ENCODE data around the gene ZNF664. TPM values are rescaled to one million over a fixed set of nuclear protein-coding genes. Genes with fewer than 3 reads are reported as not detected.
A peak's percentile ranks its signal among the peaks of the same experiment; 100 is the strongest.

ZNF664 gene
- total RNA-seq, 1 experiment from 2014 or later = 58.7 TPM

DNA sequence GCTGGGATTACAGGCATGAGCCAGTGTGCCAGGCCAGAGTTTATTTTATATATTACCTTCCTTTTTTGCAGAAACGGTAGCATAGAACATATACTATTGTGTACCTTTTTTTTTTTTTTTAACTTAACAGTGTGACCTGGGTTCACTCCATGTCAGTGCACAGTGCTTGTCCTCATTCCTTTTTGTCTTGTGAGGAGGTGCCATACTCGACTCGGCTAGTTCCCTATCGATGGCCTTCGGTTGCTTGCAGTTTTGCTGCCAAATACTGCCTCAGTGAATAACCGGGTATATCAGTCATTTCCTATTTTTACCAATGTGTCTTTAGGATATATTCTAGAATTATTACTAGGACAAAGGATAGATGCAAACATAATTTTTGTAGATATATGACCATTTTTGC is 36.8 kb downstream of the ZNF664 start:
- no peak for DNase-seq (ENCODE audit: low read depth)

DNA sequence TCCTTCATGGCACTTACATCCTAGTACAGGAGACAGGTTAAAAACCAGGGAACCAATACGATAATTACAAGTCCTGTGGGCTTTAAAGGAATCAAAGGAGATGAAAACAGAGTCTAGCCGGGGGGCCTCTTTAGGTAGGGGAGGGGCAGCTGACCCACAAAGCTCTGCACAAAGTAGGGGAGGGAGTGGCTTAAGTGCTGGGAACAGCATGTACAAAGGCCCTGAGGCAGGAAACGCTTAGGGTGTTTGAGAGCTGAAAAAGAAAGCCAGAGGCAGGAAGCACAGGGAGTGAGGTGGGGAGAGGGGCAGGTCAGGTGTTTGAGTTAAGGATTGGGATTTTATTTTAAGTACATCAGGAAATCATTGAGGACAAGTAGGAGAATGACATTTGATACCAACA is 37.7 kb downstream of the ZNF664 start:
- DNase-seq (ENCODE audit: low read depth) = no peak

DNA sequence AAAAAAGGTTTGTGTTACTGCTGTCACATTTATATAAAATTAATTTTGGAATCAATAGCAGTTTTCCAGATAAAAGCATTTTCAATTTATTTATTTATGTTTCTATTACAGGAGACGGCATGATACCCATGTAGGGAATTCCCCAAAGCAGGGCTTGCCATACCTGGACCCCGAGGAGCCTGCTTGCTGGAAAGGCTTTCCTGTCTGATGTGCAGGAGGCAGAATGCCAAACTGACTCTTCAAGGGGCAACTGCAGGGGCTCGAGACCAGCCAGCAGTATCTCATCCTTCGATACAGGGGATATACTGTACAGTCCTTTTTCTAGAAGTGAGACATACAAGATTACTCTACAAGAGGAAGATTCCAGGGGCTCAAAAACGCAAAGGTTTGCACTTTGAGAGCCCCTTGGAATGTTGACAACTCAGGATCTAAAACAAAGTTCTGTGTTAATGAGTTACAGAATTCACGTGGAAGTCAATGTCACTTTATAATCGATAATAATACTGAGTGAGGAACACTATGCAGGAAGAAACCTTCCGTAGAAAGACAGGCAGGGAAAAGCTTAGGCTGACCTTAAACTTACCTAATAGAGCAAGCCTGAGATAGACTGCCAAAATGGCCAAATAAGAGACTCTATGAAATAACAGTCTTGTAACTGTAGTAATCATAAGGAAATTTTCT is 38.6 kb downstream of the ZNF664 start:
- DNase-seq (ENCODE audit: low read depth) = no peak

DNA sequence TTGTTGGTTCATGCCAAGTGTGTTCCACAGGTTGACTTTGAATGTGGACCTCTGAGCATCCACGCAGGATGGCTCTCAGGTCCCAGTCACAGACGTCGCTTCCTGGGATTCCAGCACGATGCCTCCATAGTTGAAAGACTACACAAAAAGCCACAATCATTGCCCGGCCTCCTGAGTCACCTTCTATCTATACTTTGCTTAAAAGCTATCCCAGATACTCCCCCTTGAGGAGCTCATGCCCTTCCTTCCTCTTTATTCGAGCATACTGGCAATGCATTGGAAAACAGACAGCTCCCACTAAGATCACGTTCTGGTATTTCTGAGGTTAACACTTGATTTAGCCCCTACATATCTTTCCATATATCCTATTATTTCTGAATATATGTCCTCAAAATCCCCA is 40.1 kb downstream of the ZNF664 start:
- DNase-seq (ENCODE audit: low read depth) = no peak

- DNase-seq (ENCODE audit: low read depth) = no peak
Observed at GRCh38 chr12:124015494-124016461, 42.8 kb downstream of the ZNF664 start.

DNA sequence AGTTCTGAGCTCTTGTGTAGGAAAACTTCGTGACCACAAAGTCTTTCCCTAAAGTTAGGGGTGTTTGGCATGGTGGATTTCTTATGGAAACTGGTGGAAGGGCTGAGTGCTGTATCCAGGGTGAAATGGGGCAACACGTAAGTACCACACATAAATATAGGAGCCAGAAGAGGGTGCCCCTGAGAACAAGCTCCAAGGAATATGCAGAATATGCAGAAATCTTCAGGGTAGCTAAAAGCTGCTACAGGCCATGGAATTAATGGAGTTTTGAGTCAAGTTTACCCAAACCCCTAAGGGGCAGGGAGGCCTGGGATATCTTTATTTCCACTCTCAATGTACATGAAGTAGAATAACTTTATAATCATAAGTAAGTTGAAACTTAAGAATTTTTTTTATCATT is 44.0 kb downstream of the ZNF664 start:
- no peak for DNase-seq (ENCODE audit: low read depth)

DNA sequence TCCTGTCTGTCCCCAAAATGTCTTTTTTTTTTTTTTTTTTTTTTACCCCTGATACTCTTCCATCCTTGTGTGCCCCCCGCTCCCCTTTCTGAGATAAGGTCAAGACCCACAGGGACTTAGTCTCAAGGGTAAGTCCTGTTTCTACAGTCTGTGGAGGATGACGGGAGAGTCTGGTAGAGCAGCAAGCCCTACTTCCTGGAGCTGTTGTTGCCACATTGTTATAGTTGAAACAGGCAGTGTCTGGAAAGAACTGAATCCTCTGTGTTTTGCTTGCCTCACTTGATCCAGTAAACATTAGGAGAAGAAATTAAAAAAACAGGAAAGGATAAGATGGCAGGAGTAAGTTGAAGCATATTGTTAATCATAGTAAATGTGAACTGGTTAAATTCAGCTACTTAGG is 45.5 kb downstream of the ZNF664 start:
- DNase-seq (ENCODE audit: low read depth) = no peak

GRCh38 chr12:124019115-124019514 is 46.1 kb downstream of the ZNF664 start:
- no peak for DNase-seq (ENCODE audit: low read depth)

GRCh38 chr12:124020514-124020949 is 47.5 kb downstream of the ZNF664 start:
- no peak for DNase-seq (ENCODE audit: low read depth)

- DNase-seq (ENCODE audit: low read depth) = no peak
Observed at GRCh38 chr12:124021007-124021406, 48.0 kb downstream of the ZNF664 start.

GRCh38 chr12:124022161-124022560 is 49.1 kb downstream of the ZNF664 start:
- DNase-seq (ENCODE audit: low read depth) = no peak

GRCh38 chr12:124024263-124024678 is 51.3 kb downstream of the ZNF664 start:
- peak; percentile 80 for DNase-seq (ENCODE audit: low read depth)

GRCh38 chr12:124024776-124025175 is 51.8 kb downstream of the ZNF664 start:
- peak; percentile 47 for DNase-seq (ENCODE audit: low read depth)

DNA sequence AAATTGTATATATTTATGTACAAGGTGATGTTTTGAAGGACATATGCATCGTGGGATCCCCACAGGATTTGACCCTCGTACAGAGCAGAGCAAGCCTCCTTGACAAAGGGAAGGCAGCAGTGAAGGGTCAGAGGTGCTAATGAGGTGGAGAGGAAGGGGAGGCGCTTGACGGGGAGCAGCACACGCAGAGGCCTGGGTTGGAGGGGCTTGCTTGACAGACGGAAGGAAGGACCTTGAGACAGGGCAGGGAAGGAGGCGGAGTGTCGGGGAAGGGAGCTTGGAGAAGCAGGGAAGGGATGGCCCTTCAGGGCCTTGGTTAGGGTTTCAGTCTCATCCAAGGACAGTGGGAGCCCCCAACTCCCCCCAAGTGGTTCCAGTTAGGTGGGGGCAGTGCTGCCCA is 52.6 kb downstream of the ZNF664 start:
- no peak for DNase-seq (ENCODE audit: low read depth)

DNA sequence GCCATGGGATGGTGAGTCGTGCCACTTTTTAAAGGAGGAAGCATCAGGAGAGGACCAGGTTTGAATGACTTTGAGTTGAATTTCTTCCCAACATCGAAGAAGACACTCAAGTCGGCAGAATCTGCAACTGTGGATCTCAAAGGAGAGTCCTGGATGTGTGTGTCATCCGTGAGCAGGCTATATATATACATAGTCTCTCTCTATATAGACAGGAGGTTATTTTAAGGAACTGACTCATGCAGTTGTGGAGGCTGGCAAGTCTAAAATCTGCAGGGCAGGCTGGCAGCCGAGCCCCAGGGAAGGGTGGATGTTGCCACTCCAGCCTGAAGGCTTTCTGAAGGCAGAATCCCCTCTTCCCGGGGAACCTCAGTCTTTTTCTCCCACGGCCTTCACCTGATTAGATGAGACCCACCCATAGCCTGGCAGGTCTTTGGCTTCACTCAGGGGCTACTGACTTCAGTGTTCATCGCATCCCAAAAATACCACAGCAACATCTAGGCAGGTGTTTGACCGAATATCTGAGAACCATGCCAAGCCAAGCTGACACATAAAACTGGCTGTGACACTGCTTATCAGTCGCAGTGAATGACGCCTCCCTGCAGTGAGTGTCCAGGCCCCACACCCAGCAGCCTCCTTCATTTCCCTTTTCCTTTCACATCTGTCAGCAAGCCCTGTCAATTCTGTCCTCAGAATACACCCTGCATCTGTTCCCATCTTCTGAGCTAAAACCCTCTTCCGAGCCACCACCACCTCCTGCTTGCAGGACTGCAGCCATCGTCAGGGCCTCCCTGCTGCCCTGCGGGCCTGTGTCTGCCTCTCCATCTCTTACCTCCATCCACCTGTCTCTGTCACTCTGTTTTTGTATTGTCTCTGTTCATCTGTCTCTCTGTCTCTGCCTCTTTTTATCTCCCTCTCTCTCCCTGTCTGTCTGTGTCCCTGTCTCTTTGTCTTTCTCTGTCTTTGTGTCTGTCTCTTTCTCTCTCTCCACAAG is 54.0 kb downstream of the ZNF664 start:
- DNase-seq (ENCODE audit: low read depth) = peak; percentile 51

GRCh38 chr12:124027753-124028554 is 54.9 kb downstream of the ZNF664 start:
- DNase-seq (ENCODE audit: low read depth) = no peak

DNA sequence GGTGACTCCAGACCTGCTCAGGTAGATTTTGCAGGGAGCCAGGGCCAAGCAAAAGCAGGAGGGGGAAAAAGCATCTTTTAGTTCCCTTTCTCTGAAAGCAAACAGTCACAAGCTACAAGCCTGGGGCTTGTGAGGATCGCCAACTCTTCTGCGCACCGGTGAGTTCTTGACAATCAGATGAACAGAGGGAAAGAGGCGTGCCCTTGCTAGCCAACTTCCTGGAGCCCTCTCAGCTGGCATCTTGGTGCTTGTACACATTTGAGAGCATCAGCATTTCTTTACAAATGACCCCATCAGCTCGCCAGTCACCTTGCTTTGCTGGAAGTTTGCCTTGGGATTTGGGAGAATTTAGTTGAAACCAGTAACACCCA is 55.5 kb downstream of the ZNF664 start:
- no peak for DNase-seq (ENCODE audit: low read depth)

- DNase-seq (ENCODE audit: low read depth) = no peak
Observed at GRCh38 chr12:124030008-124030407, 57.0 kb downstream of the ZNF664 start.

DNA sequence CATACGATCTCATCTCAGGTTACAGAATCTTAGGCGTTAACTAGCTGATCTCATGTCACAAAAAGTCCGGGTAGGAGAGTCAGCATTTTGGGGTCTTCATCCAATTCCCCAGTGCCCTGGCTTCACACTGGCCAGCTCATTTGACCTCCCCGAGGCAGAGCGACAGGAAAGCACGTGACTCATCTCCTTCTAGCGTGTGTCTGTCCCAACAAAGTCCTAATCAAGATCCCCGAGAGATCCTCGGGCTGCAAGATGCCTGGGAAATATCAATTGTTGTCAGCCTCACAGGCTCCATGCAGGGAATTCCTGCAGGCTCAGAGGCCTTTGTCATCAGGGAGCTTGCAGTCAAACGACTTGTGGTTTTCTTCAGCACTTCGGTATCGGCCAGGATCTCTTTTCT is 57.5 kb downstream of the ZNF664 start:
- peak; percentile 87 for DNase-seq (ENCODE audit: low read depth)

GRCh38 chr12:124031058-124031457 is 58.0 kb downstream of the ZNF664 start:
- no peak for DNase-seq (ENCODE audit: low read depth)
